HG03457 (cell line): ENCODE results near the gene GNG12.
"Not testable (repeated sequence)": the region's sequence is repeated elsewhere in the genome, so short reads cannot be mapped to it uniquely, and the experiment has no call there.

Source experiments
- ATAC-seq: cut with Tn5 transposase; IDR thresholded peaks from one replicate; pipeline ENCODE4 v1.9.1; 2021; ENCODE audit warnings: moderate number of reproducible peaks; ENCODE audit not compliant: unreplicated experiment

GNG12 gene

GRCh38 chr1:67662884-67663283 lies 170.4 kb downstream of the GNG12 start:
- ATAC-seq = no peak

GRCh38 chr1:67659229-67659628 lies 174.0 kb downstream of the GNG12 start:
- ATAC-seq = no peak

GRCh38 chr1:67657152-67657551 lies 176.1 kb downstream of the GNG12 start:
- ATAC-seq = not testable (repeated sequence)

GRCh38 chr1:67655581-67655980 lies 177.7 kb downstream of the GNG12 start:
- no peak for ATAC-seq

- no peak for ATAC-seq
Observed at GRCh38 chr1:67653304-67653703, 180.0 kb downstream of the GNG12 start.

GRCh38 chr1:67652800-67653199 lies 180.5 kb downstream of the GNG12 start:
- no peak for ATAC-seq
